Effector memory CD4-positive, alpha-beta T cell (primary cell): Measurements from ENCODE around the gene EFCAB11.
A peak's percentile ranks its signal among the peaks of the same experiment; 100 is the strongest.

ENCODE experiments used
- DNase-seq, 3 donors: peaks; one replicate each; pipeline ENCODE4 v3.0.0-alpha.2; 2020
- H3K27ac ChIP-seq: 2 replicates; pipeline ENCODE4 v1.7.0; 2013; ENCODE audit warnings: mild to moderate bottlenecking, low read length, moderate library complexity; ENCODE audit not compliant: insufficient read depth, poor library complexity, severe bottlenecking
- H3K27me3 ChIP-seq: replicated peaks from 2 replicates; pipeline ENCODE4 v1.7.0; 2013; ENCODE audit warnings: mild to moderate bottlenecking, low read length; ENCODE audit not compliant: insufficient read depth, control insufficient read depth, poor library complexity, severe bottlenecking
- H3K36me3 ChIP-seq: 2 replicates; pipeline ENCODE4 v1.7.0; 2013; ENCODE audit warnings: mild to moderate bottlenecking, low read length, moderate library complexity; ENCODE audit not compliant: control insufficient read depth, insufficient read depth
- H3K4me1 ChIP-seq: 2 replicates; pipeline ENCODE4 v1.7.0; 2013; ENCODE audit warnings: low read length, mild to moderate bottlenecking; ENCODE audit not compliant: control insufficient read depth, insufficient read depth, poor library complexity, severe bottlenecking
- H3K4me3 ChIP-seq: 2 replicates; pipeline ENCODE4 v1.7.0; 2013; ENCODE audit warnings: low read length, low read depth, mild to moderate bottlenecking; ENCODE audit not compliant: insufficient read depth, poor library complexity, severe bottlenecking
- H3K9me3 ChIP-seq: 2 replicates; pipeline ENCODE4 v1.7.0; 2013; ENCODE audit warnings: mild to moderate bottlenecking, low read length, moderate library complexity; ENCODE audit not compliant: control insufficient read depth

Gene EFCAB11

DNA sequence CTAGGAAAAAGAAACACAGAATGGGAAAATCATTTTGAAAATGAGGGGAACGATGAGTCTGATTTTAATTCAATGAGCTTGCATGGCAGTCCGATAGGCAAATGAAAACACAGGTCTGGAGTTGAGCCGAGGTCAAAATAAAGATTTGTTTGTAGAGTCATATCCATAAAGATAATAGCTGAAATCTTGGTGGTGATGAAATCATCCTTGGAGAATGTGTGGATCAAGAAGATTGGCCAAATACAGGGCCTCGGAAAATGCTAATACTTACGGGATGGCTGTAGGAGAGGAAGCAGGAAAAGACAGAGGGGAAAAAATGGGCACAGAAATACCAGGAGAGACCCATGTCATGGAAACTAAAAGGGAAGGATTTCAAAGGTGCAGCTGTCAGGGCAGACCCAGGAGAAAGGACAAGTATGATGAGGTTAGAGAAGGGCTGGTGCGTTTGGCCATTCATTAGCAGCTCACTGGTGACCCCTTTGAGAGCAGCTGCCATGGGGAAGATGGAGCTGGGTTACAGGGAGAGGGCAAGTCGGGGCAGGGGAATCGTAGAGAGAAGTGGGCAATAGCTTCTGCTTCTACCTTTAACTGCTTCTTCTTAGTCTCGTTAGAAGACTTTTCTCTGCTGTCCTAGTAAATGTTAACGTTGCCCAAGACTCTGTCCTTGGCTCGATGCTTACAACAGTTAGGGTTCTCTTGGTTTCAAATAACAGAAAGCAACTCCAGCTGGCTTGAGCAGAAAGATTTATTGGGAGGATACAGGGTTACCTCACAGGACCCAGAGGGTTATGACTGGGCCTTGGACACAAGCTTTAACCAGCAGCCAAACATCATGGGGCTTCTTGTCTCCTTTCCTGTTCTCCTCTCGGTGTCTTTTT lies 161.8 kb downstream of the EFCAB11 start:
- Histone ChIP-seq H3K27me3 (no peaks in the 10 kb centered on the region), H3K9me3 (no peaks in the 10 kb centered on the region), H3K27ac (no peak overlapping the region), H3K4me1 (no peaks in the 10 kb centered on the region), H3K4me3 (no peak overlapping the region), H3K36me3 (no peaks in the 10 kb centered on the region)
- DNase-seq, result no peak

DNA sequence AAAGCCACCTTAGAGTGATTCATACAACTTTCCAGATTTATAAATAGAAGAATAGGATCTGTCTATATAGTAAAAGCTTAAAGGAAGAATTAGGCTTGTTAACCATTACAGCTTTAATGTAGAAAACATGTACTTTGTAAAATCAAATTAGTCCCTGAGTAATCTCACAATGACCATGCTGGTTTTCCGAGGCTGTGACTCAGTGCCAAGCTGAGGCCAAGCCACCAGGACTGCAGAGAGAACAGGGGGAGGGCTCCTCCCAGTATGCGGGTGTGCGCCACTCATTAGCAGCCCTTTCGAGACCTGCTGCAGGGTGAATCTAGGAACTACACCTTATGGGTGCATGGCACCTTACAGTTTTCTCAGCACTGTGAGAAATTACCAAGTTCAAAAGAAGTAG lies 167.0 kb downstream of the EFCAB11 start:
- Histone ChIP-seq H3K9me3 (no peaks in the 10 kb centered on the region), H3K4me1 (no peaks in the 10 kb centered on the region), H3K27ac (no peak overlapping the region), H3K4me3 (no peak overlapping the region), H3K36me3 (no peaks in the 10 kb centered on the region), H3K27me3 (no peaks in the 10 kb centered on the region)
- no peak for DNase-seq

DNA sequence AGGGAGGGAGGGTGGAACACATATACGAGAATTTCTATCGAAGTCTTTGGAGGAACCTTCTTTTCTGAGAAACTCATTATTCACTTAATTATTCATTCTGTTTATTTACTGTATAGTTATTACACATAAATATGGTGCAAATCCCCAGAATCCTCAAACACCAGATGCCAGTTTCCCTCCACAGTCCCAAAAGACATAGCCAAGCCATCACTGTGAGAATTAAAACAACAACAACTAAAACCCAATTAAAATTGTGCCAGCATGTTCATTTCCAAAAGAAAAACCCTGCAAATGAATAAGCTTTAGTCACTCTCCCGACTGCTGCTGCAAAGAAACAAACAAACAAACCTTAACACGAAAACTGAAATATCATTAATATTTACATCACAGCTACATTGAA lies 173.5 kb downstream of the EFCAB11 start:
- Histone ChIP-seq H3K27ac (no peak overlapping the region), H3K27me3 (no peaks in the 10 kb centered on the region), H3K36me3 (no peaks in the 10 kb centered on the region), H3K4me3 (no peak overlapping the region), H3K9me3 (no peaks in the 10 kb centered on the region), H3K4me1 (no peaks in the 10 kb centered on the region)
- no peak for DNase-seq

DNA sequence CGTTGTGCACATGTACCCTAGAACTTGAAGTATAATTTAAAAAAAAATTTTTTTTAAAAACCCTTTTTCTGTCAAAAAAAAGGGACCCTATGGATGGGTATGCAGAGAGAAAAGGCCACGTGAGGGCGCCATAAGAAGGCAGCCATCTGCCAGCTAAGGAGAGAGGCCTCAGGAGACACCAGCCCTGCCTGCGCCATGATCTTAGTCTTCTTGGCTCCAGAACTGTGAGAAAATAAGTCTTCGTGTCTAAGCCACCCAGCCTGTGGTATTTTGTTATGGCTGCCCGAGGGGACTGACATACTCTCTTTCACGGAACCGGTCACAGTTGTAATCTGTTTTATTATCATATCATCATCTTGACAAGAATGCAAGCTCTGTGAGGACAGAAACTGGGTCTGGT lies 174.8 kb downstream of the EFCAB11 start:
- DNase-seq, result no peak
- Histone ChIP-seq H3K36me3 (no peaks in the 10 kb centered on the region), H3K27ac (no peak overlapping the region), H3K4me3 (no peak overlapping the region), H3K27me3 (no peaks in the 10 kb centered on the region), H3K9me3 (no peaks in the 10 kb centered on the region), H3K4me1 (no peaks in the 10 kb centered on the region)

DNA sequence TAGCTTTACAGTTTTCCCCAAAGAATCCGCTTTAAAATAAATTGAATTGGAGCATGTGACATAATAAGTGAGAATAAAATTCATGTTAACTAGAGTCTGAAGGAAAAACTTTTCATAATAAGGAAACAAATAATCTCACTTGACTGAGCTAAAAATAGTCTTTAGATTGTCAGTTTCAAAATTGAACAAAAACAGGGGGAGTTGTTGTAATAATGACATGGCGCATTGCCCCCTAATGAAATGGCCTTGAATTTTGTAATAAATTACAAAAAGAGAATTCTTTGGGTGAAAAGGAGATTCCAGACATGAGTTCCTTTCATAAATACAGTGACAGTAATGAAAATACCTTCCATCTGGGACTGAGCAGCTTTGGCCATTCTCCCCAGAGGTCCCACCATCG lies 178.6 kb downstream of the EFCAB11 start:
- DNase-seq, result no peak
- Histone ChIP-seq H3K4me3 (no peak overlapping the region), H3K36me3 (no peaks in the 10 kb centered on the region), H3K4me1 (peaks cover 15% of the 10 kb centered on the region), H3K27me3 (no peaks in the 10 kb centered on the region), H3K9me3 (no peaks in the 10 kb centered on the region), H3K27ac (no peak overlapping the region)

DNA sequence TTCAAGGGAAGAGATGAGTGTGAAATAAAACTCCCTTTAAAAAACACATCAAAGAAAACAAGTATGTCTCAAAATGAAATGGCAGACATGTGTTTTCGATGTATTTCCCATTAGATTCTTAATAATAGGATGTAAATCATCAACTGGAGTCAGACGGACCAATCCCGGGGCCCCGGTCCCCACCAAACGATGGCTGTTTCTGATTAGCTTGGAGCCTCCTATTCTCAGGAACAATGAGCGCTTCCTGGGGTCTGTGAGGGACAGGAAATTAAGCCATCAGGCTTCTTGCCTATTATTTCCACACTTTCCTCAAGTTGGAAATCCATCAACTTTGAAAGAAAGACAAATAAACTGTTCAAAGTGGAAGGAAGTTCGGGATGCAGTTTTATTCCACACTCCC lies 179.4 kb downstream of the EFCAB11 start:
- Histone ChIP-seq H3K9me3 (no peaks in the 10 kb centered on the region), H3K4me1 (peaks cover 15% of the 10 kb centered on the region), H3K36me3 (no peaks in the 10 kb centered on the region), H3K27ac (no peak overlapping the region), H3K27me3 (no peaks in the 10 kb centered on the region), H3K4me3 (no peak overlapping the region)
- no peak for DNase-seq

DNA sequence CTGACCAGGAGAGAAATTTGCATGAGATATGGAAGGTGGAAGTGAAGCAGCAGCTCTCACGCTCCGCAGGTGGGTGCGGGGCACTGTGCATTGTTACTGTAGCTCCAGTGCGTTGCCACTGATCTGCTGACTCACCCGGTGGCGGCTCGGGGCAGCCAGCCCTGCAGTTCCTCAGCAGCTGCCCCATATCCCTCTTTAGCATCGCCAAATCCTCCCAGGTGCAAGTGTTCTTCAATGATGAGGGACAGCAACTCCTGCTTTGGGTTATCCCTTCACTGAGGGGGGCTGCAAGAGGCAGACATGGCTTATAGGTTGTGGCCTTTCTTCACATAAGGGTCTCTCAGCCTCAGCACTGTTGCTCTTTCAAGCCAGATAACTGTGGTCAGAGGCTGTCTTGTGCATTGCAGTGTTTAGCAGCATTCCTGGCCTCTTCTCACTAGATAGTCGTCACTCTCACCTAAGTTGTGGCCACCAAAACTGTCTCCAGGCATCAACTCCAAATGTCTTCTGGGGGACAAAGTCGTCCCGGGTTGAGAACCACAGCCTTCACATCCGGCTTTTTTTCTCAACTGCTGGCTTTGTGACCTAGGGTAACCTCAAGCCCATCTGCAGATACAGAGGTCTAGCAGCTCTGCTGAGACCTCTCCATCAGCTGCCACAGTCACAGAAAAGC lies 180.8 kb downstream of the EFCAB11 start:
- H3K4me1 ChIP-seq, result peaks cover 15% of the 10 kb centered on the region
- H3K4me3 ChIP-seq, result no peak overlapping the region
- H3K27ac ChIP-seq, result no peak overlapping the region
- DNase-seq, result peak; percentile 2 to 17 (median 3)
- no peaks in the 10 kb centered on the region for H3K36me3 ChIP-seq
- H3K27me3 ChIP-seq, result no peaks in the 10 kb centered on the region
- no peaks in the 10 kb centered on the region for H3K9me3 ChIP-seq

DNA sequence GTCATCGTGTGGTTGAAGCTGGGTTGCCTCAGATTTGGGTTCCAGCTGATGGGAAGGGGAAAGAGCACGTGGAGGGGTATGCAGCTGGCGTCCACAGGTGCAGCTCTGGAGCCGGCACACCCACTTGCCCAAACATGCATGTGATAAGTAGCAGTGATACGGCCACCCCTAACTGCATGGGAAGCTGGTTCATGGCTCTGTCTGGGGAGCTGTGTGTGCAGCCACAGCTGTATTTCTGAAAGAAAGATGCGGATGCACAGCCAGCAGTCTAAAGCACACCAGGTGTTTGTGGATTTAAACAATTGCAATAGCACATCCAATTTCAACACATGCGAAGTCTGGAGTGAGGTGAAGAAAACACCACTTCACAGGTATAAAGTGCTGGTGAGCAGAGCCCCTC lies 181.4 kb downstream of the EFCAB11 start:
- H3K36me3 ChIP-seq, result no peaks in the 10 kb centered on the region
- no peak overlapping the region for H3K27ac ChIP-seq
- no peaks in the 10 kb centered on the region for H3K27me3 ChIP-seq
- H3K9me3 ChIP-seq, result no peaks in the 10 kb centered on the region
- DNase-seq, result no peak
- H3K4me1 ChIP-seq, result peaks cover 15% of the 10 kb centered on the region
- H3K4me3 ChIP-seq, result no peak overlapping the region

DNA sequence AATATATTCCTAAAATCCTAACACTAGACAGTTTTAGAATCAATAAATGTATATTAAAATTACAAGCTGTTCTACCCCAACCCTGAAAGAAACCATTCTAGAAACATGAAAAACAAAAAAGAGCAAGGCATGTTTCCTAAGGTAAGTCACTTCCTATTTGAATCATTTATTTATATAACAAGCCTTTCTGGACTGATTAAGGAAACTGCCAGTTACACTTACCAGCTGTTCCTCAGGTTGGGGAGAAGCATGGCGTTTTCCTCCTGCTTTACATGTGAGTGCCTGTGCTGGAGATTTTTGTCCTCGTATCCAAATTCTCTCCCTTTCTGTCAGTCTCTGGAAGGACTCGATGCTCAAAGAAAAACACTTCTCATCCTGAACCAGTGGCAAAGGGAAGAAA lies 183.3 kb downstream of the EFCAB11 start:
- Histone ChIP-seq H3K36me3 (no peaks in the 10 kb centered on the region), H3K4me1 (peaks cover 20% of the 10 kb centered on the region), H3K4me3 (no peak overlapping the region), H3K27ac (no peak overlapping the region), H3K27me3 (no peaks in the 10 kb centered on the region), H3K9me3 (no peaks in the 10 kb centered on the region)
- DNase-seq, result no peak

DNA sequence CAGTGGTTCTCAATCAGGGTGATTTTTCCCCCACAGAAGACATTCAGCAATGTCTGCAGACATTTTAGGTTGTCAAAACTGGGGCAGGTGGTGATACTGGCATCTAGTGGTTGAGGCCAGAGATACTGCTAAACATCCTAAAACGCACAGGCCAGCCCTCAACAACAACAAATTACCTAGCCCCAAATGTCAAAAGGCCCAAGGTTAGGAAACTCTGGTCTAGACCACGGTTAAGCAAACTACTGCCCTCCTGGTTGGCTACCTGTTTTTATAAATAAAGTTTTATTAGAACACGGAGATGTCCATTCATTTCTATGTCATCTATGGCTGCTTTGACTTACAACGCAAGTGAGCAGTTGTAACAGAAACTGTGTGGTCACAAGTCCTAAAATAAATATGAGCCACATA lies 186.7 kb downstream of the EFCAB11 start:
- Histone ChIP-seq H3K4me1 (peaks cover 4% of the 10 kb centered on the region), H3K27me3 (no peaks in the 10 kb centered on the region), H3K27ac (no peak overlapping the region), H3K9me3 (no peaks in the 10 kb centered on the region), H3K4me3 (no peak overlapping the region), H3K36me3 (no peaks in the 10 kb centered on the region)
- DNase-seq, result peak; percentile 29 to 39 (median 32)
